CD1c-positive myeloid dendritic cell (primary cell): Measurements from ENCODE around the gene USHBP1.

Source experiments
- DNase-seq: peaks from one replicate; pipeline ENCODE4 v3.0.0-alpha.2; 2016; ENCODE audit errors: extremely low spot score

USHBP1 gene

DNA sequence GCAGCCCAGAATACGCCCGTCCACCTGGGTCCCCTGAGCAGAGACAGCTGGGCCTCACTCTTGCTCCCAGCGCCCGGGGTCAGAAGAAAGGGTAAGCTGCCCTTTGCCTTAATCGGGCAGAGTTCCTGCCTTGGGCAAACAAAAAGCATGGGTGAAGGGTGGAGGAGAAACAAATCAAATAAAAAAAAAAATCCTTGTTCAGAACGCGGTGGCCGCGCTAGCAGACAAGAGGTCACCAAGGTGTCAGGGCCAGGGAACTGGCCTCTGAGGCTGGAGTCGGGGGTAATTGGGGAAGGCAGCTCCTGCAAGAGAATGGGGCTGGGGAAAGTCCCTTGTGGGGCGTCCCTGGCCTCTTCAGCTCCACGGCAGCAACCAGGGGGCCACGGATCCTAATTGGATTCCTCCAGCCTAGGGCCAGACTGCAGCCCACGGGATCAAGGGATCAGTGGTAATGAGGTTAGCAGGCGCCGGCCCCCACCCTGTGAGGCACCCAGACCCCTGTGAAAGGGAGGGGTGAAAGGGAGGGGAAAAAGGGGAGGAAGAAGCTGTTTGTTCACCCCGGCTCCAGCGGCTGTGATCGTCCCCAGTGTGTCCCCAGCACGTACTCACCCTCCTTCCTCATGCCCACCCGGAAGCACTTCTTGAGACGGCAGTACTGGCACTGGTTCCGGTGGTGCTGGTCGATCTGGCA is 24.3 kb downstream of the USHBP1 start:
- no peak for DNase-seq

DNA sequence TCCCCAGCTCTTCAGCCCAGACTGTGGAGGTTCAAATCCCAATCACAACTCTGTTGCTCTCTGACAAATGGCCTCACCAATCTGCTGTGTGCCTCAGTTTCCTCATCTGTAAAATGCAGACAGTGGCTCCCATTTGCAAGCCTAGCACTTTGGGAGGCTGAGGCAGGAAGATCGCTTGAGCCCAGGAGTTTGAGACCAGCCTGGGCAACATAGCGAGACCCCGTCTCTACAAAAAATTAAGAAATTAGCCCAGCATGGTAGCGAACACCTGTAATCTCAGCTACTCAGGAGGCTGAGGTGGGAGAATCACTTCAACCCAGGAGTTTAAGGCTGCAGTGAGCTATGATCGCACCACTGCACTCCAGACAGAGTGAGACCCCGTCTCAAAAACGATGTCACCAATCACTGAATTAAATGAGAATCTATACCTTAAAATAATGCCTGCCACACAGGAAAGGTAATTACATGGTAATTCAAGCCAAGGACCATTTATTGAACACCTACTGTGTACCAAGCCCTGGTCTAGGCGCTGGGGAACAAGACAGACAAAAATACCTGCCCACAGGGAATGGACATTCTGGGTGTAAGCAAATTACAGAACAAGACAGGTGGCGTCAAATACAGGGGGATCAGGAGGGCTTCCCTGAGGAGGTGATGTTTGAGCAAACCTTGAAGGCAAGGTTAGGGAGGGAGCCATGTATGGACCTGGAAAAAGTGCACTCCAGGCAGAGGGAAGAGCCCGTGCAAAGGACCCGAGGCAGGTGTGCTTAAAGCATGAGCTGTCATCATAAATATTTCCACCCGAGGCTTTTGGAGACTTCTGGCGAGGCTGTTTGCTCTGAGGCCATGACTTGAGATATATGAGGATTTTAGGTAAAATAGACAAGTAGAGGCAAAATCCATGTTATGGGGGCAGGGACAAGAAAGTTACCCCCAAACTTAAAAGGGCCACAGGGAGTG is 26.5 kb downstream of the USHBP1 start:
- DNase-seq = no peak

DNA sequence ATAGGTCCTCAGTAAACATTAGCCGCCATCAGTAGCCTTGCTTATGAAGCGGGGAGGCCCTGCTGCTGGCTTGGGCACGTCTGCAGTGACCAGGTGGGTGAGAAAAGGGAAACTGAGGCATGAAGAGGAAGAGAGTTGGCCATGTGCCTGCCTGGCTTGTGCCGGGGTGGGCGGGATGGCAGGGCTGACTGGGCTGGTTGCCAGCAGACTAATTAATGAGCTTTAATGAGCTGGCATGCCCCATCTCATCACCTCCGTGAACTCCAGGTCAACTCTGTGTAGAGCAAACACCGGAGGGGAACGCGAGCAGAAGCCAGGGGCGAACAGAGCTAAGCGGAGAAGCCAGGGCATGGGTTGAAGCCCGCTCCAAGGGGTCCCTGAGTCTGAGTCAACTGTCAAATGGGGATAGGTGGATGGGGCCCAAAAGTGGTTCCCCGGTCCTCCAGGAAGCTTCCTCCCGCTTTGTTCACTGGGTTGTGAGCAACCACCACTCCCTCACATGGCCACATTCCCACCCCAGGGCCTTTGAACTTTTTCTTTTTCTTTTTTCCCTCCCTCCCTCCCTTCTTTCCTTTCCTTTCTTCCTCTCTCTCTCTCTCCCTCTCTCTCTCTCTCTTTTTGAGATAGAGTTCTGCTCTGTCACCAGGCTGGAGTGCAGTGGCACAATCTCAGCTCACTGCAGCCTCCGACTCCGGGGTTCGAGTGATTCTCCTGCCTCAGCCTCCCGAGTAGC is 27.6 kb downstream of the USHBP1 start:
- no peak for DNase-seq

DNA sequence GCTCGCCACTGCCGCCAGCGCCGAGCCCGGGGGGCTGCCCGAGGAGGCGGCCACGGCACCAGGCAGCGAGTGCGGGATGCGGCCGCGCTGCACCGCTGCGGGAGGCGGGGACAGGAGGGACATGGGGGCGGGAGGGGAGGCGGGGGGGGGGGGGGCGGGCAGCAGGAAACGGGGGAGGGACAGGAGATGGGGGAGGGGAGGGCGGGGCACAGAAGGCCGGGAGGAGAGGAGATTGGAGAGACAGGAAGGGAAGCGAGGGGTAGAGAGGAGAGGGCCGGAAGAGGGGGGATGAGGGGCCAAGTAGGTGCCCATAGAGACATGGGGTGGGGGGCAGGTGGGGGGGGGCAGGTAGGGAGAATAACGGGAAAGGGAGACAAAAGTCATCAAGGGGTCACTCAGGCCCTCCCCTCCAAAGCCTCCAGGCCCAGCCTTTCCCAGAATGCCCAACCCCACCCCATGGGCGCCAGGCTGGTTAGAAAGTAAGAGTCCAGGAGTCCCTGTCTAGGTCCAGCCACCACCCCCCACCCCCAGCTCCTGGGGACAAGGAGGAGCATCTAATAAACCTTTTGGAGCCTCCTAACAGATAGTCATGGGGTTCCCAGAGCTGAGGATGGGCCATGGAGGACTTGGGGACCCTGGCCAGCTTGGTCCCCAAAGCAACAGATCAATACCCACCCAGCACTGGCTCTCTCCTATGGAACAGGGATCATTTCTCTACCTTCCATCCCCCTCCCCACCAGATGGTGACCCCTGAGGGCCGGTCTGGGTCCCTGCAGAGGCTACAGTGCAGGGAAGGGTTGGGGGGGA is 28.4 kb downstream of the USHBP1 start:
- DNase-seq = no peak

DNA sequence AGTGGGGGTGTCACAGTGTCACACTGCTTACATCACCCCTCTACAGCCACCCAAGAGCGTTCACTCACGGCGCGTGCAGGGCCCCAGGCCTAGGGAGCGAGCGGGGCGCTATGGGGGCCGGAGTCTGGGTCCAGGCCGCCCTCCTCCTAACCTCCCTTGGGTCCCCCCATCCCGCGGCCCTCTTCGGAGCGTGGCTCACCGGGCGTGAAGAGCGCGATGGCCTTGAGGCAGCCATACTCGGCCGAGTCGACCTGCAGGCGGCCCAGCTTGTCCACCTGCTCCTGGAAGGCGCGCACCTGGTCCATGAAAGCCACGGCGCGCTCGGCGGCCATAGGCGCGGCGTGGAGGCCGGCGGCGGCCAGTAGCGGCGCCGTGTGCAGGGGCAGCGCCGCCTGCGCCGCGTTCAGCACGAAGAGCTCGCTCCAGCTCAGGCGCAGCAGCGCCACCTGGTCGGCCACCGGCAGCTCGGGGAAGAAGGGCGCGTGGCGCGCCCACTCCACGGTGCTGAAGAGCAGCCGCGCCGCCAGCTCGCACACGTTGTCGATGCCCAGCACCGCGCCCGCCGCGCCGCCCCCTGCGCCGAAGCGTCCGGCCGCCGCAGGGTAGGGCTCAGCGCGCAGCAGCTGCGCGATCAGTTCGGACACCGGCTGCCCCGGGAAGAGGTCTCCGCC is 29.1 kb downstream of the USHBP1 start:
- peak; percentile 84 for DNase-seq

DNA sequence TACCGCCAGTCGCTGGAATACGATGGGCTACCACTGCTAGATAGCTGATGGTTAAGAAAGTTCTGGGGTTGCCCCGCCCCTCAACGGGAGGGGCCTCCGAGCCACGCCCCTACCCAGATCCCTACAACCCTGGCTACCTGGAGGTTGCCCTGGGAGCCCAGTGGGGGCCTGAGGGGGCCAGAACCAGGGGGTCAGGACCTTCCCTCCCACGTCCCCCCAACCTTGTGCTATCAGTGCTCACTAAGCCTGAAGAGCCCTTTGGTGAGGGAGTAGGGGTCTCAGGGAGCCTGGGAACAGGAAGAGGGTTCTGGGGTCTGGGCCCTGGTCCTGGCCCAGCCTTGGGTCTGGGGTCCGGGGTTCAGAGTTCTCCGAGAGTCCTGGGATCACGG is 29.6 kb downstream of the USHBP1 start:
- peak; percentile 47 for DNase-seq

DNA sequence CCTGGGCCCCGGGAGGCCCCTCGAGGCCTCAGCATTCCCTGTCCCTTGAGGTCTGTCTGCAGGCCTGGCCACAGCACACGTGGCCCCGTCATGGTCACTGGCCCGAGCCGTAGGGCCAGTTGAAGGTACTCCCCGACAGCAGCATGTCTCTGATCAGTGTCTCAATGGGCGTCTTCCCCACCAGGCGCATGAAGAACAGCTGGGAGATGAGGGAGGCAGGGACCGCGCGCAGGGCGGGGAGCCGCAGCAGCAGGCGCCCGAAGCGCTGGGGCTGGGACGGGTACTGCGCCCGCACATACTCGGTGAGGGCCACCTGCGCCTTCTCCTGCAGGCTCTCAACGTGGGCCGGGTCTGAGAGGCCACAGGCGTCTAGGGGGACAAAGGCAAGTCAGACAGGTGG is 32.3 kb downstream of the USHBP1 start:
- no peak for DNase-seq

DNA sequence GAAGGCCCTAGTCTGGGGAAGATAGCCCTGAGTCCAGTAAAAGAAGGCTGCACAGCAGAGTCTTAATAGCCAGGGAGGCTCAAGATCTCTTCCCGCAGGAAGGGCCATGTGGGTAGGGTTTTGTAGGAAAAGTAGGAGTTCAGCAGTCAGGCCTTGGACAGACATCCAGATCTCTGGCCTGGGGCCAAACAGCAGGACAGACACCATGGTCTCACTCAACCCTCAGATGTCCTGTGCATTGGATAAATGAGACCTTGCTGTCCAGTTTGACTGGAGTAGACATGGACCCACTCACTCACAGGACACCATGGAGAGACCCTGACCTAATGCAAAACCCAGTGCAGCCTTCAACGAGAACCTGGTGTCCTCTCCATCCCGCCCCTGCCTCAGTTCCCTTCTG is 34.7 kb downstream of the USHBP1 start:
- DNase-seq = no peak

DNA sequence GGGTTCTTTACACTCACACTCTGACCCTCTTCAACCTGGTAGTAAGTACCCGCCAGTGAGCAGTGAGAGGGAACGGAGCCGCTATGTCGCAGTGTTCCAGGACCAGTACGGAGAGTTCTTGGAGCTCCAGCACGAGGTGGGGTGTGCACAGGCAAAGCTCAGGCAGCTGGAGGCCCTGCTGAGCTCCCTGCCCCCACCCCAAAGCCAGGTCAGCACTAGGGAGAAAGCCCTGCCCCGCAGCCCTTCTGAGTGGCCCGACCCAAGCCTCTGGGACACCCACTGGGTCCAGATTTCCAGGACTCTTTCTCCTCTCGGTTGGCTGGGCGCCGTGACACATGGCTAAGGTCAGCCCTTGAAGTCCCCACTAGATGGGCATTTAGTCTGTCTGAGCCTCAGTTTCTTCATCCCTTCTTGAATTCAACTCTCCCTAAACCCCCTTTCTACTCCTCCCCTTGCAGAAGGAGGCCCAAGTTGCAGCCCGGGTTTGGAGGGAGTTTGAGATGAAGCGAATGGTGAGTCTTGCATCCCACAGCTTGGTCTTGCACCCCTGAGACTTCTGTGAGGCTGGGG is 36.7 kb downstream of the USHBP1 start:
- DNase-seq = no peak

DNA sequence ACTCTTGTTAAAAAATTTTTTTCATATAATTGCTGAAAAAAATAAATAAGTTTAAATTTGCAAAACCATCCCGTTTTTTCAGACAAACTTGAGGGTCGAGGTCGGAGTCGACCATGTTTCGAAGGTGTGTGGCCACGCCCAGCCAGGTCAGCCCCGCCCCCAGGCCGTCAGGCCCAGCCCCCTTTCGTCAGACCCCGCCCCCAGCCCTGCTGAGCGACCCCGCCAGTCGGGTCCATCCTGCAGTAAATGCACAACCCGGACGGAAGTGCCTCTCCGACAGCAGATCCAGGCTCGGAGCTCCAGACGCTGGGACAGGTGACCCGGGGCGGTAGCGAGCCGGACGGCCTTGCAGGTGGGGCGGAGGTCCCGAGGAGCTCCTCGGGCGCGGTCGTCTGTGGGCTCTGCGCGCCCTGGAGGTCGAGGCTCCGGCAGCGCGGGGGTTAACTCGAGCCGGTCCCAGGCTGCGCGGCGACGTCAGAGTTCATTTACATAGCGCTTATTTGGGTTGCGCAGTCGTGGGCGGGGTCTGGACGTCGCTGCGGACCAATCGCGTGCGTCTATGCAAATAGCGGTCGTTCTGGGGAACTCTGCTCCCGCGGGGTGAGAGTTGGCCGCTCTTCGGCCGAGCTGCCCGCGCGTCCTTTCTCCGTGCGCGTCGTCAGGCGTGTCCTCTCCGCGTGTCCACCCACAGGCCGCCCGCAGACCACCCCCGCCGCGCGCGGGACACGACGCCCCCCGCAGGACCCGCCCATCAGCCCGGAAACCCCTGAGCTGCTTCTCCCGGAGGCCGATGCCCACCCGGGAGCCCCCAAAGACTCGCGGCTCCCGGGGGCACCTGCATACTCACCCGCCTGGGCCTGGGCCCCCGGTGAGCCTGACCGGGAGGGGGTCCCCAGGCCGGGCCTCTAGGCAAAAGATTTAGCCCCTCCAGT is 38.3 kb downstream of the USHBP1 start, which contains the start of gene OCEL1:
OCEL1 (plus strand) TSS at position 225 of the 932 bp plus-strand sequence; CDS start at position 247, 22 bp downstream.
- peak; percentile 99 for DNase-seq

DNA sequence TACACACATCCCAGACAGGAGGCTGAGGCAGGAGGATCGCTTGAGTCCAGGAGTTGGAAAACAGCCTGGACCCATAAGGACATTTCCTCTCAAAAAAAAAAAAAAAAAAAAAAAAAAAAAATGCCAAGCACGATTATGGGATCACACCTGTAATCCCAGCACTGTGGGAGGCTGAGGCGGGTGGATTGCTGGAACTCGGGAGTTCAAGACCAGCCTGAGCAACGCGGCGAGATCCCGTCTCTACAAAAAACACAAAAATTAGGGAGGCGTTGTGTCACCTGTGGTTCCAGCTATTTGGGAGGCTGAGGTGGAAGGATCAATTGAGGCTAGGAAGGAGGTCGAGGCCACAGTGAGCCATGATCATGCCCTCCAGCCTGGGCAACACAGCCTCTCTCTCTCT is 39.5 kb downstream of the USHBP1 start:
- DNase-seq = no peak

DNA sequence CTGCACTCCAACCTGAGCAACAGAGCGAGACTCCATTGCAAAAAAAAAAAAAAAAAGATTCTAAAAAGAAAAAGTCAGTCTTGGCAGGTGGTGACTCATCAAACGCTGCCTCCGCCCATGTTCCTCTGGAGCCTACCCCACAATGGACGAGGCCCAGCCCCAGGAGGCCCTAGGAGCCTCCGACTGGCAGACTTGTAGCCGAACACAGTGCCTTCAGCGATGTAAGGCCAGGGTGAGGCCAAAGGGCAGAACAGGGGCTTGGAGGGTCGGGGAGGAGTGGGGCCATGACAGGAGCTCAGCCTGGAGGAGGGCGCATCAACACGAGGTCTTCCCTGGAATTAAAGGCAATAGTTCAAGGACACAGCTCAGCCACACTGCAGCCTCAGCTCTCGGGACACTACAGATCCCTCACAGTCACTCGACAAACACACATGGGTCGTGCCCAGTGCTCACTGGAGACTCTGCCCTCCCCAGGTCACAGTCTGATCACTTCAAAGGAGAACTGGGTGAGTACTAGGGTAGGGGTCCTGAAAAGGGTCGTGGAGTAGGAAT is 44.3 kb downstream of the USHBP1 start:
- peak; percentile 51 for DNase-seq

DNA sequence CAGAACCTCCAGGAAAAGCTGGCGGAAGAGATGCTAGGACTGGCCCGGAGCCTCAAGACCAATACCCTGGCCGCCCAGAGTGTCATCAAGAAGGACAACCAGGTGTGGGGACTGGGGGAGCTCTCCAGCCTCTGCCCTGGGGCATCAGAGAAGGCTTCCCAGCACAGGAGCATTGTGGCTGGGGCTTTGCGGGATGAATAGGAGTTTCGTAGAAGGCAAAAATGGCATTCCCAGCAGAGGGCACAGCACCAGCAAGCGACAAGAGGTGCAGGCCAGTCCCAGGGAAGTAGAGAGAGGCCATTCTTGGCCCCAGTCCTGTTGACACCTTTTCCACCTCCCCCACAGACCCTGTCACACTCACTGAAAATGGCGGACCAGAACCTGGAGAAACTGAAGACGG is 45.3 kb downstream of the USHBP1 start:
- DNase-seq = no peak

DNA sequence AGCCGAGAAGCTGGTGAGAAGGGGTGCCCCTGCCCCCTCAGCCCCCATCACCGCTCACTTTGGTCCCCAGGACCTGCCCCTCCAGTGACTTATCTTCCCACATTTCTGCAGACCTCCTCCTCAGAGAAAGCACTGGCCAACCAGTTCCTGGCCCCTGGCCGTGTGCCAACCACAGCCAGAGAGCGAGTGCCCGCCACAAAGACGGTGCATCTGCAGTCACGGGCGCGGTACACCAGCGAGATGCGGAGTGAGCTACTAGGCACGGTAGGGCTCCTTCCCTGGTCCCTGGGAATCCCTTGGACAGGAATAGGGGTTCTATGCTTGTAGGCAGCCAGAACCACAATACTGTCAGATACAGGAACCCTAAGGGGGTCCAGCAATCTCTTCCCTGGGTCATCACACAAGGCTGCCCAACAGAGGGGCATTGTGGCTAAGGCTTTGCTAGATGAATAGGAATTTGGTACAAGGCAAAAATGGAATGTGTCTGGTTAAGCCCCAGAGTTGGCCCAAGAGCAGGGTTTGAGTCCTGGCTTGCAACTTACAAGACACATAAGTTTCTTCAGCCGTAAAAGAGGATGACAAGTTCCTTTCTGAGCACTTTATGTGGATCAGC is 48.4 kb downstream of the USHBP1 start:
- DNase-seq = no peak

DNA sequence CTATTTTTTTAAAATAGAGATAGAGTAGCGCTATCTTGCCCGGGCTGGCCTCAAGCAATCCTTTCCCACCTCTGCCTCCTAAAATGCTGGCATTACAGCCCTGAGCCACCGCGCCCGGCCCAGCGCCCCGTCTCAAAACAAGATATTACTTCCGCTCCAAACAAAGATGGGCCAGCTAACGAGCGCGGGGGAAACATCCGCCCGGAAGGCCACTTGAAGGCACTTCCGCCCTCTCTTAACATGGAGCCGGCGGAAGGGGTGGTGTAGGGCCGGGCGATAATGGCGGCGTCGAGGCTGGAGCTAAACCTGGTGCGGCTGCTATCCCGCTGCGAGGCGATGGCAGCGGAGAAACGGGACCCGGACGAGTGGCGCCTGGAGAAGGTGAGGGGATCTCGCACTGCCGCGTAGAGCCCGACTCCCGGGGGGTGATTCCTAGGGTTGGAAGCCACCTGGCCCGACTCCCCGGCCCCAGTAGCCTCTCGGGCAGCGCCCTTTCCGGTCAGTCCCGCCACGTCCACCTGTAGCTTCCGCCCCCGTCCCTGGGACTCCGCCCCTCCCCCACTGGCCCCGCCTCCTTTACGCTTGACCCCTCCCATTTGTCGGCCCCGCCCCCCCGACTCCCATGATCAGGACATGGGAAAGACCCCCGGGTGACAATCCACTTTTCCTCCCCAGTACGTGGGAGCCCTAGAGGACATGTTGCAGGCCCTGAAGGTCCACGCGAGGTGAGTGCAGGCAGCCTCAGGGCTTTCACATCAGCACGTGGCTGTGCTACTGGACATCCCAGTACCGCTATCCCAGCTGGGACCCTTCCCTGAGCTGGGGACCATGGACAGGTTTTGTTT is 49.2 kb downstream of the USHBP1 start, which contains the start of gene USE1:
USE1 (plus strand) TSS at position 231 of the 845 bp plus-strand sequence; CDS start at position 280, 49 bp downstream.
- peak; percentile 94 for DNase-seq

DNA sequence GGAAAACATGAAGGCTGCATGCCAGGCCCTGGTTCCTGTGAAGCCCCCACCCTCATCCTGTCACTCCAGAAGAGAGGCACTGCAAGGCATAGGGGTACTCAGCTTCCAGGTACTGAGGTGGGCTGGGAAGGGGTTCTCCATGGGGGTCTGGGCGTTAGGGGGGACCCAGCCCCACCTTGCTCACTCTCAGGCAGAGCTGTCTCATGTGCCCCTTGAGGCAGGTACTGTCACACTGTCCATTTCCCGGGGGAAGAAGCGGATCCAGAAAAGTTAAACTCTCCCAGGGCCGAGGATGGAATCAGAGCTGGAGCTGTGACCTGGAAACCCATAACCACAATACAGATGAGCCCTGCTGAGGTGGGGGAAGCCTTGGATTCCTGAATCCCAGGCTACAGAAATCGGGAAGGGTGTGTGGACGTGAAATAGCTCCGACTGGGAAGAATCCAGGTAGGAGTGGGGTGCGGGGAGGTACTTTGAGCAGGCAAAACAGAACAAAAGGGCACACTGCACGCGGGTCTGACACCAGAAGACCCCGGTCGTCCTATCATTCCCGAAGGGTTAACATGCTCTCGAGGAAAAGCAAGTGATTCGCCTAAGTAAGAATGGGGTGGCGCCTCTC is 49.9 kb downstream of the USHBP1 start:
- DNase-seq = no peak

DNA sequence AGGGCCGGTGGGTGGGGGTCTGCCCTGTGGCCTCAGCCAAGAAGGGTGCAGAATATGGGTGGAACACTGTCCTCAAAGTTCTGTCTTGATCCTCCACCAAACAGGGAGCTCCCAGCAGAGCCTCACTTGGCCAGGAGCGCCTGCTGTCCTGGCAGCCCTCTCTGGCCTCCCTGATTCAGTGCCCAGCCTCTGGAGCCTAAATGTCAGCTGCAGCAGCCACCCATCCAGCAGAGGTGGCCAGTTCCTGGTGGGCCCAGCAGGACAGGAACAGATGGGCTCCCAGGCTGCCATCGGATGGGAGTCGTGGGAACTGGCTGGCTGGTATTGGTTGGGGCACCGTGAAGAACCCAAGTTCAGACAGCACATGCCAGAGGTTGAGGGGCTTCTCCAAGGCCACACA is 51.2 kb downstream of the USHBP1 start:
- no peak for DNase-seq
